ENCODE data around the gene PRTN3. TPM values are rescaled to one million over a fixed set of nuclear protein-coding genes. Genes with fewer than 3 reads are reported as not detected.

Gene PRTN3
- total and polyA plus RNA-seq, 4 donors: 0.17 to 225 (median 1.7) TPM

- WGBS: 75% methylated on average over 40 of the region's 40 CpGs
- Histone ChIP-seq H3K9ac (ENCODE audit: low read depth in 1 of 2, low read length in 2 of 2) (no peak overlapping the region), H3K27me3 (ENCODE audit: control insufficient read depth in 4 of 4, insufficient read depth in 4 of 4, low read length in 3 of 4) (no peaks in the 10 kb centered on the region), H3K36me3 (ENCODE audit: control insufficient read depth in 4 of 4, insufficient read depth in 3 of 4, low read depth in 1 of 4, low read length in 3 of 4) (no peaks in the 10 kb centered on the region), H3K27ac (ENCODE audit: low read depth in 1 of 2, low read length in 2 of 2) (no peak overlapping the region), H3K9me3 (ENCODE audit: control insufficient read depth in 4 of 4, low read length in 3 of 4) (no peaks in the 10 kb centered on the region), H3K4me1 (ENCODE audit: control insufficient read depth in 4 of 4, insufficient read depth in 4 of 4, low read length in 3 of 4) (peaks cover 5 to 11% (median 9%) of the 10 kb centered on the region in 4 donors), H3K4me3 (ENCODE audit: low read depth in 1 of 3, low read length in 3 of 3) (no peak overlapping the region)
- TF ChIP-seq FOXA1 (IDR thresholded peaks at IDR 0.05) (no peak), JUND (IDR thresholded peaks at IDR 0.05) (no peak)
- DNase-seq (ENCODE audit: low spot score): no peak
Measured at GRCh38 chr19:855566-856120, 14.8 kb downstream of the PRTN3 start.

GRCh38 chr19:858284-858683, 17.5 kb downstream of the PRTN3 start:
- no peak for DNase-seq (ENCODE audit: low spot score)
- Histone ChIP-seq H3K9me3 (ENCODE audit: control insufficient read depth in 4 of 4, low read length in 3 of 4) (peaks cover 0 to 1% (median 0%) of the 10 kb centered on the region in 4 donors), H3K4me3 (ENCODE audit: low read depth in 1 of 3, low read length in 3 of 3) (no peak overlapping the region), H3K27ac (ENCODE audit: low read depth in 1 of 2, low read length in 2 of 2) (no peak overlapping the region), H3K4me1 (ENCODE audit: control insufficient read depth in 4 of 4, insufficient read depth in 4 of 4, low read length in 3 of 4) (peaks cover 0 to 14% (median 8%) of the 10 kb centered on the region in 4 donors), H3K36me3 (ENCODE audit: control insufficient read depth in 4 of 4, insufficient read depth in 3 of 4, low read depth in 1 of 4, low read length in 3 of 4) (no peaks in the 10 kb centered on the region), H3K9ac (ENCODE audit: low read depth in 1 of 2, low read length in 2 of 2) (no peak overlapping the region), H3K27me3 (ENCODE audit: control insufficient read depth in 4 of 4, insufficient read depth in 4 of 4, low read length in 3 of 4) (no peaks in the 10 kb centered on the region)
- TF ChIP-seq RXRA (IDR thresholded peaks at IDR 0.05) (no peak), EGR1 (IDR thresholded peaks at IDR 0.05; ENCODE audit: low read depth in 2 of 2) (no peak), NR2F2 (IDR thresholded peaks at IDR 0.05) (no peak), TAF1 (conservative IDR thresholded peaks at IDR 0.05) (no peak), FOXA2 (IDR thresholded peaks at IDR 0.05) (no peak), HNF4A (conservative IDR thresholded peaks at IDR 0.05) (no peak), MAX (IDR thresholded peaks at IDR 0.05) (no peak), RAD21 (IDR thresholded peaks at IDR 0.05) (no peak), GABPA (IDR thresholded peaks at IDR 0.05 in 1 of 2, conservative IDR thresholded peaks at IDR 0.05 in 1 of 2) (no peak), JUND (IDR thresholded peaks at IDR 0.05) (no peak), FOXA1 (IDR thresholded peaks at IDR 0.05) (no peak), ZBTB33 (IDR thresholded peaks at IDR 0.05) (no peak)
- WGBS: 77% methylated on average over 9 of the region's 9 CpGs

GRCh38 chr19:858868-859843, 18.4 kb downstream of the PRTN3 start, which contains the start of gene CFD:
Gene CFD, plus strand, starts transcription at chr19:859664. Its CDS starts 26 bp downstream, at chr19:859690.
- 42% methylated on average over 24 of the region's 24 CpGs for WGBS
- no peak for DNase-seq (ENCODE audit: low spot score)
- TF ChIP-seq FOXA1 (IDR thresholded peaks at IDR 0.05) (no peak), HNF4A (conservative IDR thresholded peaks at IDR 0.05) (no peak), ATF3 (IDR thresholded peaks at IDR 0.05) (no peak), SP1 (IDR thresholded peaks at IDR 0.05) (no peak), CTCF (IDR thresholded peaks at IDR 0.05; ENCODE audit: low read depth, low read length, missing input control) (no peak), RXRA (IDR thresholded peaks at IDR 0.05) (no peak), FOXA2 (IDR thresholded peaks at IDR 0.05) (no peak), GABPA (IDR thresholded peaks at IDR 0.05 in 1 of 2, conservative IDR thresholded peaks at IDR 0.05 in 1 of 2) (no peak), MAX (IDR thresholded peaks at IDR 0.05) (no peak), REST (IDR thresholded peaks at IDR 0.05) (no peak)

More at GRCh38 chr19:858868-859843, 18.4 kb downstream of the PRTN3 start, which contains the start of gene CFD:
- H3K9ac ChIP-seq (ENCODE audit: low read depth in 1 of 2, low read length in 2 of 2): no peak within 1 kb of the TSS
- H3K27me3 ChIP-seq (ENCODE audit: control insufficient read depth in 4 of 4, insufficient read depth in 4 of 4, low read length in 3 of 4): no peaks in the 10 kb centered on the region
- peak within 1 kb of the TSS in 1 of 3 donors; percentile 36 for H3K4me3 ChIP-seq (ENCODE audit: low read depth in 1 of 3, low read length in 3 of 3)
- peaks cover 0 to 20% (median 11%) of the 10 kb centered on the region in 4 donors for H3K4me1 ChIP-seq (ENCODE audit: control insufficient read depth in 4 of 4, insufficient read depth in 4 of 4, low read length in 3 of 4)
- H3K9me3 ChIP-seq (ENCODE audit: control insufficient read depth in 4 of 4, low read length in 3 of 4): peaks cover 0 to 1% (median 0%) of the 10 kb centered on the region in 4 donors
- H3K27ac ChIP-seq (ENCODE audit: low read depth in 1 of 2, low read length in 2 of 2): no peak within 1 kb of the TSS
- no peaks in the 10 kb centered on the region for H3K36me3 ChIP-seq (ENCODE audit: control insufficient read depth in 4 of 4, insufficient read depth in 3 of 4, low read depth in 1 of 4, low read length in 3 of 4)

Measured in liver (tissue), 9 donors.